ENCODE results near the gene BNC2.

BNC2 gene

DNA sequence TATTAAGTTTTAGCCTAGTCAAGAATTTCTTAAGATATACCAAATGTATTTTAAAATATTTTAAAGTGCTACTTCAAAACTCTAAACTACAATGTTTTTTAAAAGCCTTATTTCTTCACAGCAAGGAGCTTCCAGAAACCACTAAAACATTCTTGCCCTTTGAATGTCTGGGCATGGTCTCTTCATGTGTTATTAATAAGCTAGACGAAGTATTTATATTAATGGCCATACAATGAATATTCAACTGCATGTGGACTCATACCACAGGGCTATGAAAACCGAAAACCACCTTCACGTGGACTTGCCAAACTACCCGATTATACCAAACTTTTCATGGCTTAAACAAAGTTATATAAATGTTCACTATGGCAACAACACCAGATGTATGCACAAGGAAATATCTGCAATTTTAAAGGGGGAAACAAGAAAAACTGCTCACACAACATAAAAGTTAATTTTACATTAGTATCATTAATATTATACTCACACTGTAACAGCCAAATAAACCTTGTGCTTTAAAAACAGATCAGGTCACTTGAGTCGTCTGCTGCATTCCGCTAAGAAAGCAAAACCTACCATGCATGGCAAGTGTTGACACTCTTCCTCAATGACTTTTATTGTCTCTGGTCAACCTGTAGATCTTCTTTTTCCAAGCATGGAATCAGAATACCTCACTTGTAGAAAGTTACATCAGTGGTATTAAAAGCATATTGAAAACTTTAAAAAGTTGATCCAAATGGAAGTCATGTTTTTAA, 246.3 kb downstream of the BNC2 start:
- DNase-seq: no peak

DNA sequence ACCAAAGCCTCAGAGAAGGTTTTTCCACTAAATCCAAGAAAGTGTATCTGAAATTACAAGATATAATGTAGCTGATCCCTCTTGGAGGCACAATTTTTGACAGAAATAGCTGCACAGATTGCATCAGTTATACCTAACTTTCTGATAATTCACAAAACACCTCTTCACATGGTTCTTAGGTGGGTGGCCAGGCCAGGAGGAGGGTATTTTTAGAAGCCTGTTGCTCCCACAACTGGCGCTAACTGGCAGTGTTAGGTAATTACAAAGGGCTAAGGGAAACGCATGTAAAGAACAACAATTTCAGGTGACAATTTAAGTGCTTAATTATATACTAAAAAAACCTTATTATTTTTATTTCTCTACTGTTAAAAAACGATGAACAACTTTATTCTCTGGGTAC, 247.9 kb downstream of the BNC2 start:
- DNase-seq: no peak

DNA sequence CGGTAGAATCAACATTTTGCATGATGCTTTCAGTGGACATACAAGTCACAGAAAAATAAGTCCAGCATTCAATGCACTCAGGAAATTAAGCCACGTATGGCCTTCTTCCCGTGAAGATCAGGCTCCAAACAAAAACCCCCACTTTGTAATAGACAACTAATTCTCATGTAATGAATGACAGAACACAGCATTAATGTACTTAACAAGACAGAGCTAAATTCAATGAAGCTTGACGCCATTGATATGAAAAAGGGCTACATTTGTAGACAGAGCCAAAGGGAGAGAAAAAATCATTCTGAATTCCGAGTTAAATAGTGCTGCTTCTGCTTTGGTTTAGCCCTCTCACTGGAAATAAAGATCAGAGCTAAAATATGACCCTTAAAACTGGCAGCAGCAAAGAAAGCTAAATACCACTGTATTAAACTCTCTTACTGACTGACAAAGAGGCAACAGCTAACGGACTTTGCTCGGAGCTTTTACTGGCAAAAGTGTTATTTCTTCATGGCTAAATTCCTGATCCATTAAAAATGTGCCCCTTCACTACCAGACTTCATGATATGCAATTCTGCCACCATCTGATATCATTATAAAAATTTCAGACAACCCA, 250.5 kb downstream of the BNC2 start:
- no peak for DNase-seq

DNA sequence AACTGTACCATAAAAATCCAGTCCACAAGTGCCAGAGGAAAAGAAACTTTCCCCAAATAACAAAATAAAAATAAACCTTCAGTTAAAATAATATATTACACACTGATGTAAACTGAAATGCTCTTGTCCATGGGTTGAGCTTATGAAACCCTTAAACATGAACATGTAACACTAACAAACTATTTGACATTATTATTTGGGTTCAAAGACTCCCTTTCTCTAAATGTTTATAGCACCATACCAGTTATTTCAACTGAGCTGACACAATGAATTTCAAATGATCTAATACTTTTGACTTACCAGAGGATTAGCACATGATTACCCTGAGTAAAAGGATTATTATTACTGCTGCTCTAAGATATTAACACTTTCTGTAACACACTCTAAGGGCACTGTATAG, 251.1 kb downstream of the BNC2 start:
- DNase-seq: no peak

DNA sequence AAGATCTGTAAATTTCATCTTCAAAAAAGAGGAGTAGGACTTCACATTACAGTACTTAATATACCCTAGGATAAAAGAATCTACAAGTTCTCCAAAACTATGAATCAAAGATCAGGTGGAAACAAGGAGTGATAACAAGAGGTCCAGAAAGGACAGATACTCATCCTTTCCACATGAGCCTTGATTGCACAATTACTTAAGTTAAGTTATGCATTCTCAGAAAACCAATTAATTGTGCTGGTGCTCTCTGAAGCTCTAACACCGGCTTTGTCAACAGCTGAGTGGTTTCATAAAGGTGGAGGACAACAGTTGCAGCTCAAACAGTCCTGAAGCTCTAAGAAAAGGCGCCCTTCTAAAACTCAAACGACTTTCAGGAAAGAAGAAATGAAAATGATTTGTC, 251.9 kb downstream of the BNC2 start:
- no peak for DNase-seq

DNA sequence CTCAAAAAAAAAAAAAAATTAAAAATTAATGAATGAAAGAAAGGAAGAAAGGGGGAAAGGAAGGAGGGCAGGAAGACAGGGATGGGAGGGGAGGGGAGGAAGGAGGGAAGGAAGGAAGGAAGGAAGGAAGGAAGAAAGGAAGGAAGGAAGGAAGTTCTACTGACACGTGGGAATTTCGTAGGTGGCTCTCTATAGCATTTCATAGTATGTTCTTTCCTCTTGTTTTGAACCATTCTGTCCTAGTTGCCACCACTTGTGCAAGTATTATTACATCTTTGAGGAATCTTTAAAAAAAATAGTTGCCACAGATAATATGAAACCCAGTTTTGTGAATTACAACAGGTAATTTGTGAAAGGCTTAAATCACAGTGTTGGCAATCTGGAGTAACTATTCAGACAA, 253.8 kb downstream of the BNC2 start:
- DNase-seq: no peak

DNA sequence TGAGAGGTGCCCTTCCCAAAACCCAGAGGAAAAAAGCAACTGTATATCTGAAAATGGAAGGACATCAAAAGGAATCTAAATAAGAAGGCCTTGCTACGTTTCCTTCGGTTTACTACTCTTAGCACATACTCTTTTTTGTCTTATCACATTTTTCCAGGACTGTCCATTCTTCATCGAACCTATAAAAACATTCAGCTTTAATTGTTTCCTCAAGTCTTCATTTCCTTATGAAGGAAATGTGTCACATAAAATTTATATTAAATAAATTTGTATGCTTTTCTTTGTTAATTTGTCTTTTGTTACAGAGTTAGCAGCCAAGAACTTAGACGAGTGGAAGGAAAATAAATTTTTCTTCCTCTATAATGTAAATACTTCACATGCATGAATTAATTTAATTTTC, 255.0 kb downstream of the BNC2 start:
- DNase-seq: no peak

DNA sequence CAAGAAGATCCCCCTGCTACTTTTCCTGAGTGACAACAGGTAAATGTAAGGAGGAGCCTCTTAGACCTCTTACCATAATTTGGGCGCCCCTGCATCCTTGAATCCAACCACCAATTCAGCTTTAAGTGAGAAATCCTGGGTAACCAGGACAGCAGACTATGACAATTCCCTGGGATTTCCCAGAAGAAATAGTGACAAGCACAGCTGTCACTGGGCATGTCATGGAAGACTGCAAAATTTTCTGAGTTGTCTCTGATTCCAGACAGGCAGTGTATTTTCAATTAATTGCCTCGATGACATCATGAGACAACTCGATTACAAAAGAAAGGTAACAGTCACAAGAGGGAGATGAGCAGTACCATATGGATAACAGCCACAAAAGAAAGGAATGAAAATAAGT, 256.9 kb downstream of the BNC2 start:
- no peak for DNase-seq

DNA sequence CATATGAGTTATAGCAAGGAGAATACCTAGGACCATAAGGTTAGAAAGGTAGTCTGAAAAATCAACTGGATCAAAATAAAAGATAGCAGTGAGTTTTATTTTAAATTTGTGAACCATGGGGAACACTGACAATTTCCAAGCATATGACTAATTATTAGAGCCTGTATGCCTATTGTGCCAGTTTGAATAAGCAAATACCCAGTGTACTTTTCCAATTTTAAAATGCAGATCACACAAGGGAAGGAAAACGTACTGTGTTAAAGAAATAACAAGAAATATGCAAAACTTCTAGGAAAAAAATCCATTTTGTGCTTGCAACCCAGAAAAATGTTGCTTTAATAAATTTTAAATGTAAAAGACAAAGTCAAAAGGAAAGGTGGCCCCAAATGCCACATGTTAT, 257.4 kb downstream of the BNC2 start:
- no peak for DNase-seq

DNA sequence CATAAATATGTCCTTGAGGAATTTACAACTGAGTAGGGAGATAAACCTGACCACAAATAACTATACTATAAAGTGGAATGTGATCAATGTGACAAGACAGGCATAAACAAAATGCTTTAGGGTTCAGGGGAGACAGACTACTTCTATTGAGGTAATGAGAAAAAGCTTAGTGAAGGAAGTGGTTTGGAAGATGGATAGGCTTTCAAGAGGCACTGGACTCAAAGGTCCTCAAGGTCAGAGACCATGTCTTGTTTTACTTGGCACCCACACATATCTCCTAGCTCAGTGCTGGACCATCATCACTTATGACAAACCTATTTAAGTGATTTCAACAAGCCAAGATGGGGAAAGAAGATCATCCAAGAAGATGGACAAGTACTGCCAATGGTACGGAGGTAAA, 257.8 kb downstream of the BNC2 start:
- DNase-seq: no peak

DNA sequence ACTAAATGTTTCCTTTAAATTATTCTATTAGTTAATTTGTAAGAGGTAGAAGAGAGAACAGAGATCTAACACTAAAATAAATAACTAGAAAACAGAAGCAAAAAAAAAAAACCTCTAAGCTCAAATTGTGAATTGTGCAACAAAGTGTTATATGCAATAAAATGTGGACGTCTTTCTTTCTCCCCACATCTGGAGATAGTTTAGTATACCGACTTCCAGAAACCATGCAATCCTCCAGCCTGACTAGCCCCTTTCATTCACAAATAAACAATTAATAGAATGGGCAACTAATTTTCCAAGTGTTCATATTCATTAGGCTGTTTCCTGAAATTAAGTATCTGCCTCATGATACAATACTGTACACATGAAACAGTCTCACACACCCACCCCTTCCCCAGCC, 258.5 kb downstream of the BNC2 start:
- no peak for DNase-seq

DNA sequence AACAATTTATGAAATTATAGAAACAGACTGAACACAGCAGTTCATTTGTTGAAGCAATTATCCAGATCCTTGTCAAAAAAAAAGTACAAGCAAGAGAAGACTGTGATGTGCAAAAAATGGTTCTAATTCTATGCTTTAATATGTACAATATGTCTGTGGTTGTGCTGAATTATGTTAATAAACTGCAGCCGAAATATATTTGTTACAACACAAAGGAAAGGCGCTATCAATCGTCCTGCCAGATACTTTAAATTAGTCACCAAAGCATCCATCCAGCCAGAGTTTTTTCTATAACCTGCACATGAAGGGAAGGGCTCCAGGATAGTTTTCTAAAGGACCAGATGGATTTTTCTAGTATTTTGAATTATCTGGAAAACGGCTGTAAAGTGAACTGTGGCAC, 259.5 kb downstream of the BNC2 start:
- DNase-seq: no peak

DNA sequence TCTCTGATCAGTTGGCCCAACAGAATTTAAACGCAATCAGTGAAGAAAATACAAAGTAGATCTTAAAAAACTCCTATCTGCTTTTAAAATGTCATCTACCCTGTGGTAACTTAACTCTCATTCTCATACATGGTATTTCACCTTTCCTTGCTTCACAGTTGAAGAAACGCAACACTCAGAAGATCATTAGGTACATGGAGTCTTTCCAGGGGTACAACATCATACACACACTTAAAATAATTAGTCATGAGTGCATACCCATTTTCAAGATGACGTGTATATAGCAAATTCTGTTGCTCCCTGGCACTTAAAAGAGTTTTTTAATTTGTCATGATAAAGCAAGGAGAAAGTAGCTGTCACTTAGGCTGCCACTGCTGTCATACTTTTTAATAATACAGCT, 259.9 kb downstream of the BNC2 start:
- DNase-seq: no peak

DNA sequence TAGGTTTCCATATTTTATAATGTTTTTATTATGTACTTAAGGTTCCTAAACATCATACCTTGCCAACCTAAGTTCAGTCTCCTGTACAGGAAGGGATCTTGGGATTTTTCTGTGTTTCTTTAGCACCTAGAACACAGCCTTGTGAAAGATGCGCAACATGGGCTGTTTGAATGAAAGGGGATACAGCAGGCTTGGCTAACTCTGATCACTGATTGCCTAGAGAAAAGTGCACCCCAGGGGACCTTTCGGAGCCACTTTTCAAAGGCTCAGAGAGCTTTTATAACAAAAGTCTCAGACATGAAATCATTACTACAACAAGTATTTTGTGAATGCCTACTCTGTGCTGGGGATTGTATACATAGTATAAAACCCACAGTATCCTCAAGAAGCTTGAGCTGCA, 261.6 kb downstream of the BNC2 start:
- no peak for DNase-seq

DNA sequence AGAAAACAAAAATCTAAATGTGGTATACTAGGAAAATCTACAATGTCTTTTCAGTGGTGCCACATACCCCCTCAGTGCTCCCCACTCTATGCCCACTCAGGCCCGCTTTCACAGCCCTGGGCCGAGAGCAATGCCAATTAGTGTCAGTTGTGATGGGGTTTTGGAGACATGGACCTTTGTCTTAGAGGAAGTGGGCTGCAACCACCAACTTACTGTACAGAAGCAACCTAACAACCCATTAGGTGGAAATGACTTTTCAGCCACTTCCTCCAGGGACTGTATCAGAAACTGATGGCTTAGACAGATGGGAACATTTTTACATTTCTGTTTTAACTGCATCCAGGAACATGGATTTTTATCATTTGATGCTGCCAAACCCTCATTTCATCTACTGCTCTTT, 268.0 kb downstream of the BNC2 start:
- DNase-seq: no peak

DNA sequence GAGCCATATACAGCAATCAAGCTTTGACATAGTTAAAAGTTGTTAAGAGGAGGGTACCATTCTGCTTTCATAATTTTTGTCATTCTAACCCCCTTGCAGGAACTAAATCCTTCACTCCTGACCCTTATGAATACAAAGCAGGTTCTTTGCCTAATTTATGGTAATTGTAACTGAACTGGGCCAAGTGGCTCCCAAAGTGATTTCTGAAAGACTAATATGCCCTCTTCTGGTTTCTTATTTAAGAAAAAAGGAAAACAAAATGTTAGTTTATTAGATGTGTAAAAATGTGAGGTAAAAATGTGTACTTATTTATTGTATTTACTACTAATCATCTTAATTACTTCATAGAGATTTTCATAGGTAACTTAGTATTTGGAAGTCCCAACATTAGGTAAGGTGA, 268.5 kb downstream of the BNC2 start:
- no peak for DNase-seq

DNA sequence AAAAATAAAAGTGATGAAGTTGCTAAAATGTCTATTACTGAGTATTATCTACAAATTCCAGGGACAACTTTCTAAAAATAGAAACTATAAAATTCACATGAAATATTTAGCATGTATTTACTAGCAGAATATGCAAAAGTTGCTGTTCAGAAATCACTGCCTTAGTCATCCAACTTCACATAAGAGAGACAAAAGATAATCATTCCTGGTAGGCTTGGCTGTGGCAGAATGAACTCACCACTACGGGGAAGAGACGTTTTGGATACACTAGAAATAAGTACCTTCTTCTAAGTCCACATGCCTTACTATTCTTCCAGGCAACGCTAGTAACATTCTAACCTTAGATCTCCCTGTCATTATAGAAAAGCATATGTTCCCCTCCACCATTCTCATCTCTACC, 272.2 kb downstream of the BNC2 start:
- no peak for DNase-seq

DNA sequence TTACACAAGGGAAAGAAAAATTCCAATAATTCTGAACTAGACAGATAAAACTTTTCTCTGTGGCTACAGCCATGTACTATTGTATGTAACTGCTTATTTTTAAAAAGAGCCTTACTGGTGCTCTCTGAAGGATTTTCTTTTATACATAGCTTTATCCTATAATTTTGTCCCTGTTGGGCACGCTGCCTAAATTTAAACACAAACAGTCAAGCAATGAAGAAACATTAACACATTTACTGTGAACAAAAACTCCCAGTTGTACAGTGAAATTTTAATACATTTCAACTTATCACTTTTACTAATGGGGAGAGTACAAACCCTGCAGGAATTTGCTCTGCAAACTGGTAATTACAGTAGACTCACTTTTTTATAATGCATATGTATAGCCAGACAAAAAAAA, 273.3 kb downstream of the BNC2 start:
- DNase-seq: no peak

DNA sequence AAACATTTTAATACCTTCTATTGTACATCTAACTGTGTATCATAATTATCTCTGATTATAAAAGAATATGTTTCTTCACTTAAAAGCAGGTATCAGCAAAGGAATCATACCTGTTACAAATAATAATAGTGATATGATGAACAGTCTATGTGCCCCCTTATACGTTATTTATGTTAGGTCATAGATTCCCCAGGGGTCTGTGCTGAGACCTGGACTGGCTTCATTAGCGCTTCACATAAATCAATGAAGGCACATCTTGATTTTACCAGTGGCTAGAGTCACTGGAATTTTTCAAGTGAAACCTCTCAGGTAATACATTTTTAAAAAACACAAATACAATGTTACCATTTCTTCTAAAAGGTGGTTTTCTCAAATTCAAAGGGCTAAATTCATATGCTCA, 275.2 kb downstream of the BNC2 start:
- DNase-seq: no peak

DNA sequence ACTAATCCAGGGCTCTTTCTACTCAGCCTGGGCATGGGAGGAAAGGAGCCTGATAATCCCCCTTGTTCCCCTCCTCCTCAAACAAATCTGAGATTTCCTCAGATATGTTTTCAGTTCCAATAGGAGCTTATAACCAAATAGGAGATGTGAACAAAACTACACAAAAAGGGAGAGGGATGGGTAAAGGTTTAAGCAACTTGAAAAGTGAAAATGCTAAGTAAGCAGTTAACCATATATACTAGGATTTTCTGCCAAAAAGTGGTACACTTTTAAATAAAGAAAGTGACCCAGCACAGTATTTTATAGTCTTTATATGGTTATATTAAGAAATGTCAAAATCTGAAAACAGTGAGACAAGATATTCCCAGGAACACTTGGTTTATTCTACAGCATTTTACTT, 275.7 kb downstream of the BNC2 start:
- DNase-seq: no peak

DNA sequence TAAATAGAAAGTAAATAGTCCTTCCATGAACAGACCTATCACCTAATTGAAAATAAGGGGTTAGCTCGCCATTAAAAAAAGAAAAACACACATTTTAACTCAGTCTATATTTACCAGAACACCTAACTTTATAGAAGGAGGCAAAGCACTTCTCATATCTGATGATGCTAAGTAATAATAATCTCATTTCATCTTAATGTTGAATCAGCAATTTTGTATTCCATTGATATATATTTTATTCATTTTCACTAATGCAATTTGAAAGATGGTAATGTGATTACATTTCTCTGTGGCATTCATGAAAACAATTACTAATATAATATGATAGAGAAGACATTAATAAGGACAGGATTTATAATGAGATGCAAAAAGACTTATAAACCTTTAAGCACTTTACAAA, 276.7 kb downstream of the BNC2 start:
- no peak for DNase-seq

DNA sequence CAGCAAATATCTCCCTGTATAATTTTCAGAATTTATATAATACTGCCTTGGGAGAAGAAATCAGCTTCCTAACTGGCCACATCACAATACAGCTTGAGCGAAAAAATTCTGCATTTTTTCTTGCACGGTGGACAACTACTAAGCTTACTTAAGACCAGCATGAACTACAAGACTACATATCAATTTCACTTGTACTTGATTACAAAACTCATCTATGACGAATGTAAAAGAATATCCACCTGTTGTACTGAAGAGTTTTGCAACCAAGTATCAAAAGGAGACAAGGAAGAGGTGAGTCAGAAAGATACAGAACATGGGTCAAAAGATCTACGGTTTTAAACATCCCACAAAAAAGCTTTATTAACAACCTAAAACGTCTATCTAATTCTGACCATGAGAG, 279.4 kb downstream of the BNC2 start:
- DNase-seq: no peak

DNA sequence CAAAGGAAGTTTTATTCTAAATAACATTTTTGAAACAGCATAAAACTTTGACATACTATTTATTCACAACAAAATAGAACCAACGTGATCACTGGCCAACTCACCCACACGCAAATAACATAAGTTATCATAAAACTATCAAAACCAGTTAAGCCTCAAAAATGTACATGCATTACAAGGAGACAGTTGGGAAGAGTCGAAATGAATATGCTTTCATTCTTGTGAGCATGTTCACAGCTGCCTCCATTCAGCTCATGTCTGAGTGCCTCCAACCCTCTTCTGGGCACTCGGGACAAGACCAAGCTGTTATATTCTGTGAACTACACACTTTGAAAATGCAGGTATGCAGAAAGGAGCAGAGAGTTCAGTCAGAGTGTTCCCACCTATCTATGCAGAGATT, 284.9 kb downstream of the BNC2 start:
- no peak for DNase-seq

DNA sequence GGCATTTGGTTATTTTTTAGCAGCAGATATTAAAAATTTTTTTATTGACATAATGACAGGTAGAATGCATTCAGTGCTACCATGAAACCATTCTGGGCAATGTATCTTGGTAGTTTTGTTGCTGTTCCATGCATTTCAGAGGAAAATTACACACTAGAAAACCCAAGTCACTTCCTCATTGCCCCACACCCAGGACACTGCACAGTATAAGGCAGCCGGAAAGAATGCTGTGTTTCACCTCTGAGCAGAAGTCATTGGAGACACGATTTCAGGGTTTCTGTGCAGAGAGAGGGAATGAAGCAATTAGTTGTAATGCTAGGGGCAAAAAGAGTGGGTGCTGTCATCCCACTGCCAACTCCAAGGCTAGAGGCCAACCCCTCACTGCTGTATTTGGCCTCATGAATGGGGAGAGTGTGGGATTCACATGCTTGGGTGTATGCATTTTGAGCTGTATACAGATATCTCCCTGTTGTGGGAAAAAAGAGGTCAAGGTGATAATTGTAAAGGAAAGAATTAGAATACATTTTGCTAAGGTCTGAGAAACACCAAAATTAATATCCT, 290.5 kb downstream of the BNC2 start:
- no peak for DNase-seq

DNA sequence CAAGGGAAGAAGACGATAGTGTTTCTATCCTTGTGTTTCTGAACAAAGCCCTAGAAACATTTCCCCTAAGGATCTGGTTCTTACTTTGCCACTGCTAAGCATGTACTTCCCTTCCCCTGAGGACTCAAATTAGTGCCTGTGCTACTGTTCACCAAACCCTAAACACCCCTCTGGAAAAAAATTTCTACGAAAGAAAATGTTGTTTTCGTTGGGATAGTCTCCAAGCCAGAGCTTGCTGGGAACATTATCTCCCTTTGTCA, 294.6 kb downstream of the BNC2 start:
- DNase-seq: no peak

All from midbrain (tissue), 1 donor.